HG02588 (cell line): ENCODE measurements around the gene RAP1A.
"Not testable (repeated sequence)": the region's sequence is repeated elsewhere in the genome, so short reads cannot be mapped to it uniquely, and the experiment has no call there.

Experiments used
- ATAC-seq: cut with Tn5 transposase; IDR thresholded peaks from one replicate; pipeline ENCODE4 v1.9.1; 2021; ENCODE audit warnings: mild to moderate bottlenecking, moderate library complexity; ENCODE audit not compliant: unreplicated experiment

Gene RAP1A

DNA sequence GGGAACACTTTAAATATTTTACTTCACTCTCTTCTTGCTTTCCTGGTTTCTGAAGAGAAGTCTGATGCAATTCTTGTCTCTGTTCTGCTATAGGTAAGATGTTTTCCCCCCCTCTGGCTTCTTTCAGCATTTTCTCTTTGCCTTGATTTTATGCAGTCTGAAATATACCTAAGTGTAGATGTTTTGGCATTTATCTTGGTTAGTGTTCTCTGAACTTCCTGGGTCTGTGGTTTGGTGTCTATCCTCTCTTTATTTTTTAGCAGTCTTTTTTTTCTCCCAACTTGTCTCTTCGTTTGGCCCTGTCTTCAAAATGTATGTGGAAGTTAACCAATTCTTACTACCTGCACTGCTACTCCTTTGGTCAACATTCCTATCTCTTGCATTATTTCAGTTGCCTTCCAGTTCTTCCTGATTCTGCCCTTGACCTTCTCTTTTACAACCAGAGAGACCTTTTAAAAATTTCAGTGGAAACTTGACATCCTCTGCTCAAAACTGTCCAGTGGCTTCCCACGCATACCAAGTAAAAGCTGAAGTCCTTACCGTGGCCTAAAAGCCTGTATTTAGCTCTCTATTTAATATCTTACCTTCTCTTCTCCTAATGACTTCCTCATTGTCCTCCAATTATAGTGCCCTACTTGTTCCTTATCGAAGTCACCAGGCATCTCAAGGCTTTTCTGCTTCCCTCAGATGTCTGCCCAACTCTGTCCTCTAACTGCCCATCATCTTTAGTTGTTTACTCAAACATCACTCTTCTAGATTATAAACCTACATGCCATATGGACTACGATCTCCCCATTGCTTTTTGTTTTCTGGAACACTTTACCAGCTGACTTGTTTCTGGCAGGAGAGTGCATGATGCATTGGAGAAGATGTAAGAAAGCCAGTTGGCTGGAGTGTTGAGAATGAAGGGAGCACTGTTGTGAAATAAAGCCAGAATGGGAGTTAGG, 40.9 kb downstream of the RAP1A start:
- ATAC-seq: no peak

DNA sequence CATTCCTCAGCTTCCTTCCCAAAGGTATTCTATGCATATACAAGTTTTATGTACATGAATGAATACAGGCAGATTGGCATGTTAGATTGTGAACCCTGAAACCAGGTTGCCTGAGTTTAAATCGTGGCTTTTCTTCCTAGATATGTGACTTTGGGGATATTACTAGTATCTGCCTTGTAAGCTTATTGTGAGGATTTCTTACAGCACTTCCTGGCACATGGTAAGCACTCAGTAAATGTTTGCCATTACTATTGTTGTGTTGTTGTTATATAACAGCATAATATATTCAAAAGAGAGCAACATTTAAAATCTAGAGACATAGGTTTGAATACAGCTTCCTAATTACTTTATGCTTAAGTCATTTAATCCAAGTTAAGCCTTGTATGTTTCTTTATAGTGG, 45.1 kb downstream of the RAP1A start:
- no peak for ATAC-seq

DNA sequence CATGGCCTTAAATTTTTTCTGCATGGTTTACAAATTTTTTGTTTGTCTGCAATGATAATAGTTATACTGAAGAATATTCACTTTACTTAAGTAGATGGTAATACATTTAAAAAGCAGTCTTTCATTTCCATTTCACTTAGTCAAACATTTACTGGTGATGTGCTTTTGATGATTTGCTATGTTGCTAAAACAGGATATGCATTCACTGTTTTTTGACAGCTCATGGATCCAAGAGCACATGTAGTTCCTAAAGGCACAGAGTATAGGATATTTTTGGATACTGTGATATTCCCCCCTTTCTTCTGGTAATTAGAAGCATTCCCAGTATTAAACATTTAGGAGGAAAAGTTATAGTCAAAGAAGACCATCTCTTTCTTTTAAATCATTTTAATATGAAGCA, 45.9 kb downstream of the RAP1A start:
- ATAC-seq: no peak

GRCh38 chr1:111666828-111667227, 47.2 kb downstream of the RAP1A start:
- no peak for ATAC-seq

DNA sequence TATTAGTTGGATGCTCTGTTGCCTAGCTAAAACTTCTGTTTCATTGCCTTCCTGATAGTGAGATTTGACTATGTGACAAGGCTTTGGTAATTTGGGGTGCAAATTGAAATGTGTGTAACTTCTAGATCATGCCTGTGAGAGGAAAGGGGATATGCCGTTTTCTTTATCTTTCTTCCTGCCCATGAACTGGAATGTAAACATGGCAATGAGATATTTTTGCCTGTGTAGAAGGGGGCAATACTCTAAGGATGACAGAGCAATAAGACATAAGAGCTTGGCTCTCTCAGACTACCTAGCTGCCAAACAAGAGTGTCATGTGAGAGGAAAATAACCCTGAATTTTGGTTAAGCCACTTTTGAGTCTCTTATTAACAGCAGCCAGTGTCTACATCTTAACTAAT, 49.7 kb downstream of the RAP1A start:
- no peak for ATAC-seq

DNA sequence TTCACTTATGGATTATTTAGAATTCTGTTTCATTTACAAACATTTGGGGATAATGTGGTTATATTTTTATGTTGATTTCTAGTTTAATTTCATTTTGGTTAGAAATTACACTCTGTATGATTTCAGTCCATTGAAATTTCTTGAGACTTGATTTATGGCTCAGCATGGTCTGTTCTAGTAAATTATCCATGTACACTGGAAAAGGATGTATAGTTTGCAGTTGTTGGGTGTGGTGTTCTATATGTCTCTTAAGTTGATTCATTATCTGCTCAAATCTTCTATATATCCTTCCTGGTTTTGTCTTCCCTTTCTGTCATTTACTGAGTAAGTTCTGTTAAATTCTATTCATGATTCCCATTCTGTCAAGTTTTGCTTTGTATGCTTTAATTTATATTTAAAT, 52.3 kb downstream of the RAP1A start:
- no peak for ATAC-seq

DNA sequence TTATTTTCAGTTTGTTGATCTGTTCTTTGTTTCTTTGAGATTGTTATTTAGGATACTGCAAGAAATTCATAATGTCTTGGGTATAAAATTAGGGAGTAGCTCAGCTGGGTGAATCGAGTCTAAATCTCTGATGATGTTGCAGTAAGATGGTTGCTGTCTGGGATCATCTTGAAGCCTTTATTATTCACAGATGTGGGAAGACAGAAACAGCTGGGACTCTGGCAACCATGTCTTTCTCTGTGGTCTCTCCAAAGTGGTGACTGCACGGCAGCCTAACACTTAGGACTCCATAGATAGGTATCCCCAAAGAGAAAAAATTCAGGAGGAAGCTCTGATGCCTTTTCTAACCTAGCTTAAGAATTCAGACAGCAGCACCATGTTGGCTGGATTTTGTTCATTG, 52.7 kb downstream of the RAP1A start:
- ATAC-seq: no peak

DNA sequence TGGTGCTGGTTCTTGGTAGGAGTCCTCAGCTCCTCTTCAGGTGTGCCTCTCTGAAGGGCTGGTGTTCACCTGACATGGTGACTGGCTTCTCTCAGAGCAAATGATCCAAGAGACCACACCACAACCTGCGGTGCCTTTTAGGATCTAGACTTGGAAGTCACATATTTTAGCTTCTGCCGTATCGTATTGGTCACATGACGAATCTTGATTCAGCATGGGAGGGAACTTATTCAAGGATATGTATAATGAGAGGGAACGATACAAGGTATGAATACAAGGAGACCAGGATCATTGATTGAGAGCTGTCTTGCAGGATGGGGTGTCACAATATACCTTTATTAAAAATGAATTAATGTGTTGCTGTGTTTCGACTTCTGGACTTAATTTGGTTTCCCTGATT, 58.0 kb downstream of the RAP1A start:
- no peak for ATAC-seq

DNA sequence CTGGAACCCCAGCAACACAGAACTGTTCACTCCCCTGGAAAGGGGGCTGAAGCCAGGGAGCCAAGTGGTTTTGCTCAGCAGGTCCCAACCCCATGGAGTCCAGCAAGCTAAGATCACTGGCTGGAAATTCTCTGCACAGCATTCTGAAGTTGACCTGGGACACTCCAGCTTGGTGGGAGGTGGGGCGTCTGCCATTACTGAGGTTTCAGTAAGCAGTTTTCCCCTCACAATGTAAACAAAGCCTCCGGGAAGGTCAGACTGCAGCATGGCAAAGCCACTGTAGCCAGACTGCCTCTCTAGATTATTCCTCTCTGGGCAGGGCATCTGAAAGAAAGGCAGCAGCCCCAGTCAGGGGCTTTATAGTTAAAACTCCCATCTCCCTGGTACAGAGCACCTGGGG, 60.0 kb downstream of the RAP1A start:
- no peak for ATAC-seq

DNA sequence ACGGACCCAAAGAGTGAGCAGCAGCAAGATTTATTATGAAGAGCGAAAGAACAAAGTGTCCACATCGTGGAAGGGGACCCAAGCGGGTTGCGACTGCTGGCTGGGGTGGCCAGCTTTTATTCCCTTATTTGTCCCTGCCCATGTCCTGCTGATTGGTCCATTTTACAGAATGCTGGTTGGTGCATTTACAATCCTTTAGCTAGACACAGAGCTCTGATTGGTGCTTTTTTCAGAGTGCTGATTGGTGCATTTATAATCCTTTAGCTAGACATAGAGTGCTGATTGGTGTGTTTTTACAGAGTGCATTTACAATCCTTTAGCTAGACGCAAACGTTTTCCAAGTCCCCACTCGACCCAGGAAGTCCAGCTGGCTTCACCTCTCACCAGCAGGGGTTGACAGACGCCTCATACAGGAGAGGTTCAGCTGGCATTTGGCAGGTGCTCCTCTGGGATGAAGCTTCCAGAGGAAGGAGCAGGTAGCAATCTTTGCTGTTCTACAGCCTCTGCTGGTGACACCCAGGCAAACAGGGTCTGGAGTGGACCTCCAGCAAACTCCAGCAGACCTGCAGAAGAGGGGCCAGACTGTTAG, 60.7 kb downstream of the RAP1A start:
- ATAC-seq: not testable (repeated sequence)

- ATAC-seq: not testable (repeated sequence)
These were observed 65.9 kb downstream of the RAP1A start for GRCh38 chr1:111685293-111686153.

- no peak for ATAC-seq
These were observed 70.7 kb downstream of the RAP1A start for GRCh38 chr1:111690306-111690617.

GRCh38 chr1:111691886-111692285, 72.3 kb downstream of the RAP1A start:
- ATAC-seq: no peak

DNA sequence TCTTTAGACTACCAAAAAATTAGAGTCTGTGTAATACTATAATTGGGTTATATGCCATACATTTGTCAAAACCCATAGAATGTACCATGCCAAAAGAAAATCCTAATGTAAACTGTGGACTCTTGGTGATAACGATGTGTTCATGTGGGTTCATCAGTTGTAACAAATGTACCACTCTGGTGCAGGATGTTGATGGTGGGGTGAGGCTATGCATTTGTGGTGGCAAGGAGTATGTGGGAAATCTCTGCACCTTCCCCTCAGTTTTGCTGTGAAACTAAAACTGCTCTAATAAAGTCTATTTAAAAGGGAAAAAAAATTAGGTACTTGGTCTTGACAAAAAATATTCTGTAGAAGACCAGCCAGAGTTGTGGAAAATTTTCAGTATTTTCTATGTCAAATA, 76.2 kb downstream of the RAP1A start:
- no peak for ATAC-seq

GRCh38 chr1:111696330-111696729, 76.7 kb downstream of the RAP1A start:
- ATAC-seq: no peak

DNA sequence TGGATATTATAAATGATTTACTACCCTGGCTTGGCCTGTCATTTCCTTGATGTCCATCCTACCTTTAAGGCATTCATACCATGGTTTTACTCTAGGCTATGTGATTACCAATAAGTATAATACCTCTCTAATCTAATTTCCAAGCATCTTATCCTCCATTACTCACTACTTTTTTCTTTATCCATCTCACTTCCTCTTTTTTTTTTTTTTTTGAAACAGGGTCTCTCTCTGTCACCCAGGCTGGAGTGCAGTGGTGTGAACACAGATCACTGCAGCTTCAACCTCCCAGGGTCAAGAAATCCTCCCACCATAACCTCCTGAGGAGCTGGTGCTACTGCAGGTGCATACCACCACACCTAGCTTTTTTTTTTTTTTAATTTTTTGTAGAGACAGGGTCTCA, 79.7 kb downstream of the RAP1A start:
- no peak for ATAC-seq

GRCh38 chr1:111702504-111703050, 83.0 kb downstream of the RAP1A start:
- ATAC-seq: no peak

DNA sequence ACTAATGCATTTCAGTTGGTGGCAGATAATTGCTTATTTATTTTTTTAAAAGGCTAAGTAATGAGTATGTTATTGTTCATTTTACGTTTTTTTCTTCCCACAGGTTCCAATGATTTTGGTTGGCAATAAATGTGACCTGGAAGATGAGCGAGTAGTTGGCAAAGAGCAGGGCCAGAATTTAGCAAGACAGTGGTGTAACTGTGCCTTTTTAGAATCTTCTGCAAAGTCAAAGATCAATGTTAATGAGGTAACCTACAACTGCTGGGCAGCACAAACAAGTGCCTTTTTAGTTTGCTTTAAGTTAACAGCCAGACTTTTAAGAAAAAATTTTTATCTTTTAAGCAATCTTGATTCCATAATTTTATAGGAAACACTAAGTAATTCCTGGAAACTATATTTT, 84.7 kb downstream of the RAP1A start:
- ATAC-seq: no peak

DNA sequence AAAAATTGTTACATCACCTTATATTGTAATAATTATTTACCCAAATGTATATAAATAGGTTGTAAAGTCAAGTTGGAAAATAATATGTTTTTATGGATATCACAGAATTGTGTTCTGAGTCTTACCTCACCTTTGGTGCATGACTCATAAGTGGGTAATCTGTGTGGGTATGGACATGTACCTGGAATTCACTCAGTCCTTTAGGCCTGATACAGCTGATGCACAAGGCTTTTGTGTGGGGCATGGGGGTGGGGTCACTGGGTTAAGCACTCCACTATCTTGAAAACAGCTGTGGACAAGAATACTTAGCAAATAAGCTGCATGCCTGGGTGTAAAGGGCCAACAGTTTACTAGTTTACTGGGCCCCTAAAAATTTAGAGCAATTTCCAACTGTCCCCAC, 85.2 kb downstream of the RAP1A start:
- ATAC-seq: no peak

DNA sequence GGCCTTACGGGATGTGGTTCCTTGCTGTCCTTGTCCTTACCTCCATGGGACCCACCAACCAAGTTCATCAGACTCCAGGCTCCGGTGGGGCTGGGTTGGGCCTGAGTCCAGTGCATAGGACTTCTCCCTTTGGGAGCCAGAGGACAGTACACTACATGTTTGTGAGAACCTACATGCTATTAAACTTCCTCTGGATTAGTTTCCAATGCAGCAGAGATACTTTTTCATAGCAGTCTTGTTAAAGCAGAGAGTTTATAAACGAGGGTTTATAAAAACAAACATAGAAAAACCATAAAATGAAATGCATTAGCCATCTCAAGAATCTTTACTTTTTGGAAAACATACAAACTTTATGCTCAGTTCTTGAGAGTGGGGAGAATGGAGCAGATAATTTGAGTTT, 86.3 kb downstream of the RAP1A start:
- no peak for ATAC-seq

GRCh38 chr1:111706921-111707320, 87.3 kb downstream of the RAP1A start:
- ATAC-seq: no peak
